NB4 (cell line): ENCODE measurements around the gene ACY1.

Source experiments
- DNase-seq: peaks from one replicate; pipeline ENCODE4 v3.0.0; 2010; ENCODE audit warnings: low read depth
- H3K4me3 ChIP-seq: one replicate; pipeline ENCODE4 v1.5.1; 2011; ENCODE audit warnings: mild to moderate bottlenecking, low read depth, low read length, moderate library complexity
- MYC ChIP-seq: IDR thresholded peaks from 2 replicates; pipeline ENCODE4 v1.6.1; 2011; ENCODE audit warnings: low read depth, low read length
- POLR2A ChIP-seq: IDR thresholded peaks from 2 replicates; pipeline ENCODE4 v1.6.1; 2011; ENCODE audit warnings: mild to moderate bottlenecking; ENCODE audit not compliant: insufficient read length; ENCODE audit errors: extremely low read depth
- TF ChIP-seq, protein P1 (sequence below): IDR thresholded peaks from one replicate; pipeline ENCODE4 v1.5.1; 2012; ENCODE audit warnings: low read depth, low read length
- TF ChIP-seq, protein P2 (sequence below): IDR thresholded peaks from 2 replicates; pipeline ENCODE4 v1.6.1; 2011; ENCODE audit warnings: low read depth, low read length

Gene ACY1

DNA sequence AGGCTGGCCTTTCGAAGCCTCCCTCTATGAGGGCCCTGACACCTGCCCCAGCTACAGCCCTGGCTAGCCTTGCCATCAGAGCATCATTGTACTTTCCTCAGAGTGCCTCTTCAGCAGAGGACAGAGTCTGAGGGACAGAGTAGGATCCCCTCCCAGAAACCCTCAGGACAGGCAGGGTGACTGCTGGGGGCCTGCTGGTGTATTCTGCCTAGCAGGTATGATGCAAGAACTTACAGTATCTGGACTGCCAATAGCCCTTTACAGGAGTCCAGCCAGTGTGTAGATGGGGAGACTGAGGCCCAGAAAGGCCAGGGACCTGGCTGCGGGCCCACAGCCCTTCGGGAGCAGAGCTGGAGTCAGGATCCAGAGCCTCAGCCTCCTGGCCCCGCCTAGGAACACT, 54.0 kb downstream of the ACY1 start:
- no peak overlapping the region for H3K4me3 ChIP-seq
- DNase-seq, result no peak
- TF ChIP-seq, protein P1, sequence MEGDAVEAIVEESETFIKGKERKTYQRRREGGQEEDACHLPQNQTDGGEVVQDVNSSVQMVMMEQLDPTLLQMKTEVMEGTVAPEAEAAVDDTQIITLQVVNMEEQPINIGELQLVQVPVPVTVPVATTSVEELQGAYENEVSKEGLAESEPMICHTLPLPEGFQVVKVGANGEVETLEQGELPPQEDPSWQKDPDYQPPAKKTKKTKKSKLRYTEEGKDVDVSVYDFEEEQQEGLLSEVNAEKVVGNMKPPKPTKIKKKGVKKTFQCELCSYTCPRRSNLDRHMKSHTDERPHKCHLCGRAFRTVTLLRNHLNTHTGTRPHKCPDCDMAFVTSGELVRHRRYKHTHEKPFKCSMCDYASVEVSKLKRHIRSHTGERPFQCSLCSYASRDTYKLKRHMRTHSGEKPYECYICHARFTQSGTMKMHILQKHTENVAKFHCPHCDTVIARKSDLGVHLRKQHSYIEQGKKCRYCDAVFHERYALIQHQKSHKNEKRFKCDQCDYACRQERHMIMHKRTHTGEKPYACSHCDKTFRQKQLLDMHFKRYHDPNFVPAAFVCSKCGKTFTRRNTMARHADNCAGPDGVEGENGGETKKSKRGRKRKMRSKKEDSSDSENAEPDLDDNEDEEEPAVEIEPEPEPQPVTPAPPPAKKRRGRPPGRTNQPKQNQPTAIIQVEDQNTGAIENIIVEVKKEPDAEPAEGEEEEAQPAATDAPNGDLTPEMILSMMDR, result no peak
- TF ChIP-seq, protein P2, sequence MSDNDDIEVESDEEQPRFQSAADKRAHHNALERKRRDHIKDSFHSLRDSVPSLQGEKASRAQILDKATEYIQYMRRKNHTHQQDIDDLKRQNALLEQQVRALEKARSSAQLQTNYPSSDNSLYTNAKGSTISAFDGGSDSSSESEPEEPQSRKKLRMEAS, result no peak
- TF ChIP-seq MYC (no peak), POLR2A (no peak)

DNA sequence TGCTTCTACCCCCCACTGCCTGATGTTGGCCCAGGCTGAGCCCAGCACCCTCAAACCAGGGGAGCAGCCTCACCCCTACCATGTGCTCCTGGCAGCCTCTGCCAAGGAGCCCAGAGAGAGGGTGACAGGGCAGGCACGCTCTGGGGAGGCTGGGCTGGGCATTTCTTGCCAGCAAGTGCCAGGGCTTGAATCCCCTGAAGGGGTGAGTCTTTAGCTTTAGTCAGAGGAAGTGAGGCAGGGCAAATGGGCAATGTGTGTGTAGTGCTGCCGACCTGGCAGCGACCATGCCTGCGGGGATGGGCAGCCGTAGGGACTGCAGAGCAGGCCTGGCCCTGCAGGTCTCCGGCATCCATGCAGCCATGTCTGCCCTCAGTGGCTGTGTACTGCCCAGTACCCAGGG, 54.9 kb downstream of the ACY1 start:
- H3K4me3 ChIP-seq, result no peak overlapping the region
- no peak for DNase-seq
- TF ChIP-seq, protein P1, result no peak
- TF ChIP-seq, protein P2, result no peak
- TF ChIP-seq MYC (no peak), POLR2A (no peak)
